ENCODE measurements around the gene HOXB4. TPM values are rescaled to one million over a fixed set of nuclear protein-coding genes. Genes with fewer than 3 reads are reported as not detected.

The HOXB4 gene
- total RNA-seq, 1 experiment from 2014 or later: 0.20 TPM

DNA sequence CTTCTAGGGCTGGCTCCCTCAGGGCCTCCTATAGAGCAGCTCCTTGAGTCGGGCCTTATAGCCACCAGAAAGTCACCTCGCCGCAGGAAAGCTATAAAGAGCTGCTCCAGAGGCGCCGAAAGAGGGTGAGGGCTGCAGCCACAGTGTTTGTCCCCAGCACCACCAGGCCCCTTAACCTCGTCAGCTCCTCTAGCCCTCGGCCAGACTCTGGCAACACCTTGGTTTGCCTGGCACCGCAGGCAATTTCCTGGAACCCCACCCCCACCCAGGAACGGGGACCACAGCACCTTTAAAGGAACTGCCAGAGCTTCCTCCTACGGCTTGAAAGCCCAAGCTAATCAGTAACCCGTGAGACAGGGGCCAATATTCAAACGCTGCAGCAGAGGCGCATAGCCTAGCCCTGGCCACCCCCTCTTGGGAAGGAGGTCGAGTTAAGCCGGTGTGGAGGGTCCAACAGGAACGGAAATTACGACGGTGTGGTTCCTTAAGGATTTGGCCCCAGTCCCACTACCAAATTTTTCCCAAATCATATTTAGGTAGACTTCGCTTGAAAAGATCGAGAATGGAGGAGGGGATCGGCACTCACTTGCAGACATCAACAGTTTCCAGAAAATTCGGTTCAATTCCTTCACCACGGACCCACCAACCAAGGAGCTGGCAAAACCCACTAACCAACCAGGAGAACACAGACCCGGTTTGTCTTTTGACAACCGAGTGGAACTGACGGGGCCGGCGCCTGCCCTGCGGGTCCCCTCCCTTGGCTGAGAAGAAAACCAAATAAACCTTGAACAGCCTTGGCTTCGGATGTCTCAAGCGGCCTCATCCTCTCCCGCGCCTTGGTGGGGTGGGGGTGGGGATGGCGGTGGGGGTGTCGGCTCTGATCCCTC, 23.6 kb upstream of the HOXB4 start:
- no peak for DNase-seq (ENCODE audit: low read depth)

DNA sequence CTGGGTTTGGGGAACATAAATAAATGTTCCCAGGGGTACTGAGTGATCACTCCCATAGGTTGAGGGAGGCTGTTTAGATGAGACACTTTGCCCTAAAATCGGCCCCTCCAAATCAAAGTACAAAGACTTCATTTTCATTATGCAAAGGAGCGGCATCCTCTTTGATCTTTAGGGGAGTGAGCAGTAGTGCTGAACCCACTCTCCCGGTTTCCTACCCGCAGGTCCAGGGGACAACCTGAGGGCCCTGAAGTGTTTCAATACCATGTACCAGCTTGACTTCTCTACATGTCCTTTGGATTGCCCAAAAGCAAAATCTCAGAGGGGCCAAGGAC, 23.0 kb upstream of the HOXB4 start:
- no peak for DNase-seq (ENCODE audit: low read depth)

DNA sequence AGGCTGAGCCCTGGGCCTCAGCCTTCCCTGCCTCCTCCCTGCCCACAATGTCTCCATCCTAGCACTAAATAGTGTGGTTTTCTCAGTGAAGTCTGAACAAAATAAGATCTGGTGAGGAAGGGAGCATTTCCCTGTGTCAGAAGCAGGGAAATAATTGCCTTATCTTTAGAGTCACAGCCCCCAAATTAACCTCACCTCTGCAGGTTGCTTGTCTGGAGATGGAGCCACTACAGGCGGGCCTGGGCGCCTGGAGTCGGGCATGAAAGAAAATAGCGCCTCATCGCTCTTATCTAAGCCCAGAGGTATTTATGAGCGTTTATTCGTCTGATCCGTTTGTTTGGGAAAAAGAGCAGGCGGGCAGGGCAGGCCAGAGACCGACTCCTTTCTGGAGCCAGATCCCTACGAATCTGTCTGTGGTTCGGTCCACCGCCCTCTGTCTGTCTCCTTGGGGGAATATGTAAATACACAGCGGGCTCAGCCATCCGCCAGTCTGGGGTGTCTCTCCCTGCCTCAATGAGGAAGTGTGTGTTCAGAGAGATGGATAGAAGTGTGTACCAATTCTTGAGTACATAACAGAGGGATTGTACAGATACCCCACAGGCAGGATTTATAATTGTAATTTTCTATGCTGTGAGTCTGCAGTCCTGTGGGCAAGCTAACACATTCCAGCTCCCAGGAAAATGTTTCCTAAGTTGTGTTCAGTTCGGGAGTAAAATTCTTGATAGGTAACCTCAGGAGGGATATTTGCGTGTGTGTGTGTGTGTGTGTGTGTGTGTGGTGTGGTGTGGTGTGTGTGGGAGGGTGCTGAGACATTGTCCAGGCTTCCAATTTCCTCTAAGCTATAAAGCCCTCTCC, 22.3 kb upstream of the HOXB4 start:
- no peak for DNase-seq (ENCODE audit: low read depth)

DNA sequence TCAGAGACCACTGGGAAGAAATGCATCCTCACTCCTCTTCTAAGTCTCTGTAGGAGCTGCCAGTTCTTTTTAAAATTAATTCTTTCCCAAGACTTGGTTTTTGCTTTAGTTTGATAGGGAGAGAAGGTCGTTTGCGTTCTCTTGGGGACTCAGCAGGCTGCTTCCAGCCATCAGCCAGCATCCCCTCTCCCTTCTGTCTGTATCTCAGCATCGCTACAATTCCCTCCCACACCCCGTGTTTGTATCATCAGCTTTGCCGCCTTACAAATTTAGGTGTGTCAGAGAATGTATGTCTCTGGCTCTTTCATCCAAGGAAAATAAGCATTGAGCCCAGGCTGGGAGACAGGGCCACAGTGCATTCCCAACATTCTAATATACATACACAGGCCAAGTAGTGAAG, 21.2 kb upstream of the HOXB4 start:
- DNase-seq (ENCODE audit: low read depth): no peak

DNA sequence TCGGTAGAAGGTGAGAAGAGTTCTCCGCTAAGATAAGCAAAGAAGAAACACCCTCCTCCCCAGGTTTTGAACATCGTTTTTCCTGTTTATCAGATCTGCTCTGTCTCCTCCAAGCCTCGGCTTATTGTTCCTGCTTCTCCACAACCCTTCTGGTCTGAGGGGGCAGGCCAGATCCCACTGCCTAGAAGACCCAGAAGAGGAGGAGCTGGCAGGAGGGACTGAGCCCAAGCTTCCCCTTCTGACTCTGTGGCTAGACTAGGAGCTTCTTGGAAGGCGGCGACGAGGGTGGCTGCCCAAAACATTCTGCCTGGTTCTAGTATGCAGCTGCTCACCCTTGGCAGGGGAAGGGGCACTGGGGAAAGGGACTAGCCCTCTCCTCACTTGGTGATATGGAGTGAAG, 20.6 kb upstream of the HOXB4 start:
- DNase-seq (ENCODE audit: low read depth): no peak

DNA sequence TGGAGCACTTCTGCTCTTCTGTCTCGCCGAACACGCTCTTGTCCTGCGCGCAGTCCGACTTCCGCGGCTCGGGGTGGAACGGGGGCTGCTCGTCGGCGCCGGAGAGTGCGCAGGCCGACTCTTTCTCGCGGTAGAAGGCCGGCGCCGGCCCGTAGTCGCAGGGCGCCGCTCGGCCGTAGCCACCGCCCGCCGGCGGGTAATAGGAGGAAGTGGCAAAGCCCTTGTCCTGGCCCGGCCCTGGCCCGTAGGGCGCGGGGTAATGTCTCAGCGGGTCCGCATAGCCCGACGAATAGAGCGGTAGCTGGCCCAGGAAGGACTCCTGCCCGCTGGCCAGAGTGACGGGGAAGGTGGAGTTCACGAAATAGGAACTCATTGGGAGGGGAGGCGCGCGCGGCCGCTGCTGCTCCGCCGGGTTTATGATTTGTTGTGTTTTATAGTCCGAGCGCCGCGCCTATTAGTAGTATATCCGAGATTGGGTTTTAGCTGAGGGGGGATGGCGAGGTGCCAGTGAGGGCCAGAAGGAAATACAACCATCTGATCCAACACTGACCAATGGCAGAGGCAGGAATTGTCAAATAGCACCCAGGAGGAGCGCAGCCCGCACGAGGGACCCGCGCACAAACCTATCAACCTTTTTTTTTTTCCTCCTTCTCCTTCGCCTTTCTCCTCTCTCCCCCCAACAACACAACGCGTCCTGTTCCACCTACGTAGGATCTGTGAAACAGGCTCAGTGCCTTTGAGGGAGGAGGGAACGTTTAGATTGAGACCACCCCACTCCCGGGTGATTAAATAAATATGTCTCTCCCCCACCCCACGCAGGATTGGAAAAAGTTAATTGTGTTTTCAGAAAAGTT, 19.9 kb upstream of the HOXB4 start:
- peak; percentile 66 for DNase-seq (ENCODE audit: low read depth)

DNA sequence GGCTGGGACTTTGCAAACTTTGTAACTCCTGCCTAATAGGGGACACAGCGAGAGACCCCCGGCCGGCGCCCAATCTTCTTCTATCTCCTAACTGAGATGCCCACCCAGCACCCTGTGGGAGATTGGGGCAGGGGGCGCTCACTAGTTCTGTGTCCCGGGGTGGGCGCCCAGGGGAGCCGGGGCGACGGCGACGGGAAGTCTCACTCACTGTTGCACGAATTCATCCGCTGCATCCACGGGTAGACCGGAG, 19.3 kb upstream of the HOXB4 start:
- no peak for DNase-seq (ENCODE audit: low read depth)

DNA sequence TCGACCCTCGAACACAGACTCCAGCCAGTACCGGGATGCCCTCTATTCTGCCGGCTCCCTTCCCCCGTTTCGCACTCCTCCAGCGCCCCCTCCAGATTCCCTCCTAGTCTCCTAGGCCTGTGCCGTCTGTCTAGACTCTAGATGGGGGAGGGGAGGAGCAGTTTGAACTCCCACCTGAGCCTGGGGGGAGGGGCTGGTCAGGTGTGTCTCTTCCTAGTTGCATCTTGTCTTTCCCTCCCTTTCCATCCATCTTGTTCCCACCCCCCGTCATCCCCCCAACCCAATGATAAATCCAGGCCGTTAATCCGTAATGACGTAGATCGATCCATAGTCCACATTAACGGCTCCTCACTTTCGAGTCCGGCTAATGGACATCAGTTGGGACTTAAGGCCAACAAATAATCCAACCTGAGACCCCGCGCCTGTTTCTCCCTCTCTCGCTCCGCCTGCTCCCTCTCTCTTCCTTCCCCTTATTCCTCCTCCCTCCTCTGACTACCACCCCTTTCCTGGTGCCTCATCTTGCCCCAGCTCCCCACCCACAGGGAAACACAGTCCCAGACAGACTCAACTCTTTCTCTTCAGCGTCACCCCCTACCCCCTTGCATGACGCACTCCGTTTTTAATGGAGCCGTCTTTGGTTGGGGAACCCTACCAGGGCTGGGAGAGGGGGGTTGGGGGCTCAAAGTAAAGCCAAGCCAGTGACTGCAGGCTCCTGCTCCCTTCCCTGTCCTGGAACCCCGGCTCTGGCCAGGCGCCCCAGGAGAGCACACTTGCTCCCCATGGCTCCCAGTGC, 18.8 kb upstream of the HOXB4 start:
- no peak for DNase-seq (ENCODE audit: low read depth)

DNA sequence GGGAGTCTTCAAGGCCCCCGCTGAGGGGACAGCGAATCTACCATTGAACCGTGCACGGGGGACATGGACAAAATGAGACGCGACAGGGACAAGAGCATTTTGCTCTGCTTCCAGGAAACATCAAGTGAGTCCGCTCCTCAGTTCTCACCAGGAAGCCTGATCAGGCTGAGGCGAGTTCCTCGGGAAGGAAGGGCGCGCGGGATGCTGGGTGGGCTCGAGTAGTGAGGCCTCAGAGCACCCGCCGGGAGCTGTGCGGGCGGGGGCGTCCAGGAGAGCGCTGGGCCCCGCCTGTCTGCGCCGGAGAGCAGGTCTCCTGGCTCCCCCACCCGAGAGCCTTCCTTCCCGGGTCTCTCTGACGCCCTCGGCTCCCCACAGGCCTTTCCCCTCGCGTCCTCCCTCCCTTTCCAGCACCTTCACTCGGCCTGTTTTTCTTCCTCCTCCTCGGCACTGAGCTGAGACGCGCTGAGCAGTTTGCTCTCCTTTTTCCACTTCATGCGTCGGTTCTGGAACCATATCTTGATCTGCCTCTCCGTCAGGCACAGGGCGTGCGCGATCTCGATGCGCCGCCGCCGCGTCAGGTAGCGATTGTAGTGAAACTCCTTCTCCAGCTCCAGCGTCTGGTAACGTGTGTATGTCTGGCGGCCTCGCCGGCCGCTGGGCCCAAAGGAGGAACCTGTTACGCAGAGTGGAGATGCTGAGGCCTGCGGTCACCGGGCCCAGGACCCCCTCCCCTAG, 18.0 kb upstream of the HOXB4 start:
- DNase-seq (ENCODE audit: low read depth): no peak

DNA sequence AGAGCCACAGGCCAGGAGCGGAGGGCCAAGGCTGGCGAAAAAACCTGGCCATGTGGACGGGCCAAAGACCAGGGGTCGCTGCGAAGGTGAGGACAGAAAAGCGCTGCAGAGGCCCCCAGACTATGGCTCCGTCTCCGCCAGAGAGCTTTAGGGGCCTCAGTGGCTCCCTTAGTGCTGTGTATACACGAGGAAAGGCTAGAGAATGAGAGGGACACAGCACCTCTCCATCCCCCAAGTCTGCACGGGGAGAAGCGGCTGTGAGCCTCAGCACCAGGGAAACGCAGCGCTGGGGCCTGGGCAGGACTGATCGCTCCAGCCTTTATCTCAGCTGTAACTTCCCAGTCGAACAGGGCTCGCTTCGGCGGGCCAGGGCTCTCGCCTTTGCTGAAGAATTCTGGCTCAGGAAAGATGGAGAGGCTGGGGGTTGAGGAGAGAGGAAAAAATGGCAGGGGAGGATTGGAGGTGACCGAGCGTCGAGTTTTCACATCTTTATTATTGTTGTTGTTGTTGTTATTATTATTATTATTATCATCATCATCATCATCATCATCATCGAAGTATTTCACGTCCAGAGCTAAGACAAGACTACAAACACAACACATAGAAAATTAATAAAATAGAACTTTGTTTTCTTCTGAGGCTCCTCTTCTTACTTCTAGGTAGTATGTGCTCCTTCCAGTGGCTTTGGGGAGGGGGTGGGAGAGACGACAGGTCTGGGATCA, 17.3 kb upstream of the HOXB4 start:
- no peak for DNase-seq (ENCODE audit: low read depth)

DNA sequence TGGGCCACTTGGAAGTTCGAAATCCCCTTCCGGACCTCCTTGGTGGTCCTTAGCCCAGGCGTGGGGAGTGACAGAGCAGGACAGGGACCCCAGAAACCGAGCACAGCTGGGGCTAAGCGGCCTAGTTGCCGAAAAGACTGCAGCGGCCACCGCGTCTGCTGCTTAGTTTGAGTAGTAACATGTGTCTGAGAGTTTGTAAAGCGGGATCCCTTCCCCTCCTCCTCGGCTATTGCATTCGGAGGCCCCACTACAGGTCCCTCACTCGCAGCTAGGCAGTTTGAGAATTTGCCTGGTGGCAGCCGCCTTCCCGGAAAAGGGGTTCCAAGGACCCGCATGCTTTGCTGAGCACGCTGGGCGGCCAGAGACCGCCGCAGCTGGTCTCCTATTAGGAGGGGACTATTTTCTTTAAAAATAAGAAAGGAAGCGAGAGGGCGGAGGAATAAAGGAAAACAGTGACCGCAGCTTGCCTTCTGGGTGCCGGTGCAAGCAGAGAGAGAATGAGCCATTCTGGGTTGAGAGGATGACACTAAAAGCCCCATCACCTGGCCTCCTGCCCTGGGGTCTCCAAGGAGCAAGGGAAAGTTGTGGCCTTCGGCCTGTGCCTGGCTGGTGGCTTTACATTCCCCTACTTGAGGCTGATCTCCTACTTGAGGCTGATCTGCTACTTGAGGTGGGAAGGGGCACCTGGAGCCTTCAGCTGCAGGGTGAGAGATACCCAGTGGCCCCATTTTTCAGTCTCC, 16.6 kb upstream of the HOXB4 start:
- DNase-seq (ENCODE audit: low read depth): no peak

DNA sequence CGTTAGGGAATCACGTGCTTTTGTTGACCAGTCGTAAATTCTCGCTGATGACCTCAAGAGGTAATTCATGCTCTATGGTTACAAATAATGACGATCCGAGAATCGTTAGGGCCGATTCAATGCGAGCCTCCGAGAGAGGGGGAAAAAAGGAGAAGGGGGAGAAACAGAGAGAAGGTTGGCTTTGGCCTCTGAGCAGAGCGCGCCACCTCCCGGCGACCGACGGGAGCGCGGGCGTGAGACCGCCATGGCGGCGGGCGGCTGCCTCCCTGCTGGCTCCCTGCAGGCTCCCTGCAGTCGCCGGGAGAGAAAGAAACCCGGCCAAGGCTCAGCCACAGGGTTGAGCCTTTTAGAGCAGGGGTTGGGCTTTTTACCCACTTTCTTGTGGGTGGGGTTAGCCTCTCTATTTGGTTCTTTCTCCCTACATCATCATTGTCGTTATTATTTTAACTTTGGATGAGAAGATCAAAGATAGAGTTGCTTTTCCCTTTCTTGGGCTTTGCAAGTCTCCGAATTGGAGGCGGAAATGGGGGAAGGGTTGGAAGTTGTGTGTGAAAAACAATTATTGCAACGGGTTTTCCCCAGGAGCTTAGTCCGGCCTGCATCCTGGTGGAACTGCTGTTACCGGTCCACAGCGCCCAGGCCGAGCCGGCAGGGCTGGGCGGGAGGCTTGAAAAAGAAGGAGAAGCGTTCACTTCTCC, 15.8 kb upstream of the HOXB4 start:
- peak; percentile 91 for DNase-seq (ENCODE audit: low read depth)

DNA sequence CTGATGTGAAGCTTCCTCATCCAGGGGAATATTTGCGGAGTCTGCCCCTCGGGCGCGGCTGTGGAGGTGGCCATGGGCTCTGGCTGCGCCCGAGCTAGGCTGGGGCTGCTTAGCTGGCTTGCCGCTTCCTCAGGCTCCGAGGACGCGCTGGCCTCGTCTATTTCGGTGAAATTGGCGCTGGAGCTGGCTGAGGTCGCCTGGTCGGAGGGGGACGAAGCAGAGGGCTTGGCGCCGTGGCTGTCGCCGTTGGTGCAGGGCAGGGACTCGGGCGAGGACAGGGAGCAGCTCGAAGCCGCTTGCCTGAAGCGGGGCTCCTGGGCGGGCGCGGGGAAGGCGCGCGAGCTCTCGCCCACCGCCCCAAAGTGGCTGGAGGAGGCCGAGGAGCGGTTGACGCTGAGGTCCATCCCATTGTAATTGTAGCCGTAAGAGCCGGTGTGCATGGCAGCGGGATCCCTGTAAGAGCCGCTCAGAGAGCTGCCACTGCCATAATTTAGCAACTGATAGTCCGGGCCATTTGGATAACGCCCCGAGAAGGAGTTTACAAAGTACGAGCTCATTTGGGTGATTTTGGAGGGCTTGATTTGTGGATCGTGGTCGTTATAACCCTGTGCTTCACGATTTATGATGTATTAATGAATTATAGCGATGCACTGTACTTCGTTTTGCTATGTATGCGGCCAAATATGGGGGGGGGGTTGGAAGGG, 15.1 kb upstream of the HOXB4 start, which contains the start of gene HOXB5:
Gene HOXB5 (minus strand): TSS at position 654 of the 704 bp plus-strand sequence. CDS start 97 bp downstream, at position 557.
- peak; percentile 61 for DNase-seq (ENCODE audit: low read depth)

DNA sequence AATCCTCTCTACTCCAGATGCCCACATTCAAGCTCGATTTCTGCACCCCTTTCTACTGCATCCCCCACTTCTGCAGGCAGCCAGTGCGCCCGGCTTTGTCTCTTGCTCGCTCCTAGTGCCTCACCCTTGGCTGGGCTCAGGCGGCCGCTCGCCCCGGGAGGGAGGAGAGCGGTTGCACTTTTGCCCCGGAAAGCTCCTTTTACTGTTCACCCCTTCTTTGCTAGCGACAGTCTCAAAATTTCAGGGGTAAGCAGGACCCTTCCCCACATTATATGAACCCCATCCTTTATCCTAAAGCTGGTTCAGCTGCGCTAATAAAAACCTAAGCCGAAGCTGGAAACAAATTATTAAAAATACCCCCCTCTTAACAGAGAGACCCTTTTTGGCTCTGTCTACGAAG, 14.4 kb upstream of the HOXB4 start:
- DNase-seq (ENCODE audit: low read depth): peak; percentile 38

DNA sequence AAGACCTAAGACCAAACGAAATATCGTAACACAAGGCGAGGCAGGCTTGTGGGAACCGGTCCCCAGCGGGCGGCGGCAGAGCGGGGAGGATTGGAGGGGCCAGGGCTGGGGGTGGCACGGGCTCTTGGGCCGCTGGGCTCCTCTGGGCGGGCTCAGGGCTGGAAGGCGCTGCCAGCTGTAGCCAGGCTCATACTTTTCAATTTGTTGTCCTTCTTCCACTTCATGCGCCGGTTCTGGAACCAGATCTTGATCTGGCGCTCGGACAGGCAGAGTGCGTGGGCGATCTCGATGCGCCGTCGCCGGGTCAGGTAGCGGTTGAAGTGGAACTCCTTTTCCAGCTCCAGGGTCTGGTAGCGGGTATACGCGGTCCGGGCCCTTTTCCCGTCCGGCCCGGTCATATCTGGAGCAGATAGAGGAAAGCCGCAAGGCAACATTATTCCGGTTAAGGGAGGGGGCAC, 13.9 kb upstream of the HOXB4 start:
- peak; percentile 5 for DNase-seq (ENCODE audit: low read depth)

DNA sequence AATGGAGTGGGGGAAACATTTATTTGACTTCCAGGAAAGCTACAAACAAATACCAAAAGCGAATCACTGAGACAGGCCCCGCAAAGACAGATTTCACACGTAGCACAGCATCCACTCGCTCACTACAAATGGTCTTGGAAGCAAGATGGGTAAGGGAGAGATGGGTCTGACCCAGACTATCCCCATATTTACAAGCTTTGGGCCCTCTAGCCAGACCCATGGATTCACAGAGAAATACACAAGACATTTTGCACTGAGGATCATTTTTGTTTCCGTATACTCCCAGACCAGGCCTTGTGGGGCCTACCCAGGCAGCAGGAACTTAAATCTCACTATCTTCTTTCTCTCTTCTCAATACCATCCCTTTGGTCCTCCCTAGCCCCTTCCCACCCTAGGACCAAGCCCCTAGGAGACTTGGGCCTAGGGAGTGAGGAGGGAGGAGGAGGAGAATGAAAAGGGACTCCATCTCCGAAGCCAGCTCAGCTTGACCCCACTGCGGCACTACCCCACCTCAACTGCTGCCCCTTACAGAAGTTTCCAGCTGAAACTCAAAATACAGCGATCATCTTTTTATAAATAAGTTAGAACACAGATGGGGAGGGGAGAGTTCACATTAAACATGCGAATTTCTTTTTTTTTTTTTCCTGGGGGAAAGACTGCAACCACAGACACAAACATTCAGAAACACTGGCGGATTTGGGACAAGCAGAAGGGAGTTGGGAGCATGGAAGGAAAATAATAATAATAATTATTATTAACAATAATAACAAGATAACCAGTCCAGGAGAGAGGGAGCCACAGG, 13.3 kb upstream of the HOXB4 start:
- no peak for DNase-seq (ENCODE audit: low read depth)

DNA sequence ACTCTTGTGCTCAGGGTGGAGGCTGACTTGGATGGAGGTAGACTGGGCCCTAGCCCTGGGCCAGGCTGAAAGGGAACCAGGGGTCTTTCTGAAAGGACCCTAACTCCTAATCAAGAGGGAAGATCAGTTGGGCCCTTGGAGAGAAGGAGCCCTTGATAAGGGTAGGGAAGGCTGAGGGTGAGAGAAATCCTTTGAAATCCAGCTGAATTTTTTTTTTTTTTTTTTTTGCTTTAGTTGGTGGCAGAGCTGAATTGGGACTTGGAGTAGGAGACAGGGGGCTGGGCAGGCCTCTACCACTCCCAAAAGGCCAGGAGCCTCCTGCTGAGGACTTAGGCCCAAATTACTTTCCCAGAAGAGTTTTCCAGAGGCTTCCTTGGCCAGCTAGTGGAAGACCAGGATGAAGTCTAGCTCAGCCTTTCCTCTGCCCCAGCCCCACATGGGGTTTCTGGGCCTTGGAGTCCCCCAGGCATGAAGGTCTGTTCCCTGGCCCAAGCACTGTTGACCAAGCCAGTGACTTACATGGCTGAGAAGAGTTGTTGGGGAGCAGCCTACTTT, 12.5 kb upstream of the HOXB4 start:
- DNase-seq (ENCODE audit: low read depth): no peak
